ENCODE results near the gene PPIG.
"Not testable (repeated sequence)": the region's sequence is repeated elsewhere in the genome, so short reads cannot be mapped to it uniquely, and the experiment has no call there.

Gene PPIG

DNA sequence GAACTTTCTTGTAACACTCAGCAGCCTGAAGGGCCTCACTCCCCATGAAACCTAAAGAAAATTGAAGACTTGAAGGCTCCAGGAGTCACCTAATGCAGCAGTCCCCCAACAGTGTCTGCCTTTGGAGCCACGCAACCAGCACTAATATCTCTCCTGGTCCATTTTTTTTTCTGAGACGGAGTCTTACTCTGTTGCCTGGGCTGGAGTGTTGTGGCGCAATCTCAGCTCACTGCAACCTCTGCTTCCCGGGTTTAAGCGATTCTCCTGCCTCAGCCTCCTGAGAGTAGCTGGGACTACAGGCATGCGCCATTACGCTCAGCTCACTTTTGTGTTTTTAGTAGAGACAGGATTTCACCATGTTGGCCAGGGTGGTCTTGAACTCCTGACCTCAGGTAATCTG is 12.4 kb downstream of the PPIG start:
- not testable (repeated sequence) for DNase-seq (ENCODE audit: low read depth)

GRCh38 chr2:169598982-169599381 is 14.8 kb downstream of the PPIG start:
- no peak for DNase-seq (ENCODE audit: low read depth)

DNA sequence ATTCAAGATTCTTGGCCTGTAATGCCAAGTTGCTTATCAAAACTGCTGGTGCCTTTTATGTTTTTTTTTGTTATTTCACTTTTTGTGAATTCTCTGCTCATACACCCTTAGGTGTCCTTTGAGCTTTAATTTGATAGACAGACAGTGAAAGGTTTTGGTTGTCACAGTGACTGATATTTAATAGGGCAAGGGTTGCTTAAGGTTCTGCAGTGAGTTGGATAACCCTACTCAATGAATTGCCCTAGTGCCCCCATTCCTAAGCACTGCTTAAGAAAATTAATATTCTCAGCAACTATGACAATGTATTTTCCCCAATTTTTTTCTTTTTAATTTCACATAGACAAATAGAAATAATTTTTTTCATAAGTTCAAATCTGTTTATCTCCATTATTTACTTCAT is 15.4 kb downstream of the PPIG start:
- no peak for DNase-seq (ENCODE audit: low read depth)

DNA sequence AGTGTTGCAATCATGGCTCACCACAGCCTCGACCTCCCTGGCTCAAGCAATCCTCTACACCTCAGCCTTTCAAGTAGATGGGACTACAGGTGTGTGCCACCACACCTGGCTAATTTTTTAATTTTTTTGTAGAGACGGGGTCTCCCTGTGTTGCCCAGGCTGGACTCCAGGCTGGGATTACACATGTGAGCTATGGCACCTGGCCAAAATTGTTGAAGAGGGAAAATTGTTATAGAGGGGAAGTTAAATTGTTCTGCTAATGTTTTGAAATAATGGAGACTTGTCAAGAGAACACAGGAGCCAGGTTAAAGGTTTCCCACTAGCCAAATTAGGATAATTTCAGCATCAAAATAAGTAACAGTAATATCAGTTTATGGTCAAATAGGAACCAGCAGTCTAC is 25.1 kb downstream of the PPIG start:
- DNase-seq (ENCODE audit: low read depth), result no peak

GRCh38 chr2:169613876-169614275 is 29.7 kb downstream of the PPIG start:
- DNase-seq (ENCODE audit: low read depth), result no peak

DNA sequence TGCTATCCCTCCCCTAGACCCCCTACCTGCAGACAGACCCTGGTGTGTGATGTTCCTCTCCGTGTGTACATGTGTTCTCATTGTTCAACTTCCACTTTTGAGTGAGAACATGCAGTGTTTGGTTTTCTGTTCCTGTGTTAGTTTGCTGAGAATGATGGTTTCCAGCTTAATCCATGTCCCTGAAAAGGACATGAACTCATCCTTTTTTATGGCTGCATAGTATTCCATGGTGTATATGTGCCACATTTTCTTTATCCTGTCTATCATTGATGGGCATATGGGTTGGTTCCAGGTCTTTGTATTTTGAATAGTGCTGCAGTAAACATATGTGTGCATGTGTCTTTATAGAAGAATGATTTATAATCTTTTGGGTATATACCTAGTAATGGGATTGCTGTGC is 31.8 kb downstream of the PPIG start:
- DNase-seq (ENCODE audit: low read depth), result not testable (repeated sequence)

- DNase-seq (ENCODE audit: low read depth), result no peak
Observed at GRCh38 chr2:169619946-169620345, 35.8 kb downstream of the PPIG start.

GRCh38 chr2:169620509-169620908 is 36.4 kb downstream of the PPIG start:
- no peak for DNase-seq (ENCODE audit: low read depth)

- no peak for DNase-seq (ENCODE audit: low read depth)
Observed at GRCh38 chr2:169623235-169623634, 39.1 kb downstream of the PPIG start.

GRCh38 chr2:169625781-169626180 is 41.6 kb downstream of the PPIG start:
- DNase-seq (ENCODE audit: low read depth), result no peak

- DNase-seq (ENCODE audit: low read depth), result no peak
Observed at GRCh38 chr2:169636440-169637097, 52.4 kb downstream of the PPIG start.

- peak; percentile 65 for DNase-seq (ENCODE audit: low read depth)
Observed at GRCh38 chr2:169637620-169638019, 53.5 kb downstream of the PPIG start.

- no peak for DNase-seq (ENCODE audit: low read depth)
Observed at GRCh38 chr2:169640104-169640503, 56.0 kb downstream of the PPIG start.

DNA sequence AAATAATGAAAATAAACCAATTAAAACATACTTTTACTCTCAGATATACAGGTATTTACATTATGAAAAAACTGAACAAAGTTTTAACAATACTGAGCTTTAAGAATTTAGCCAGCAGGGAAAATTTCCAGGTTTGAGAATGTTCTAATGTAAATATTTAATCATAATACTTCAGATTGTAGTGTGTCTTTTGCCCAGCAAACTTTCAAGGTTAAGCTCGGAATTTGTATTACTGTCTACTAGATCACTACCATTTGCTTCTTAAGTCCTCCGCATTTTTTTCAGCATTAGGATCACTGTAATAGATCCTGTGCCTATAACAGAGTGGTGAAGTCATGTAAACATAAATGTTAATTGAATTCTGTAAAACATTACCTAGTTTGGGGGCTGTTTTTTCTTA is 57.3 kb downstream of the PPIG start:
- DNase-seq (ENCODE audit: low read depth), result no peak

GRCh38 chr2:169644173-169644572 is 60.0 kb downstream of the PPIG start:
- no peak for DNase-seq (ENCODE audit: low read depth)

DNA sequence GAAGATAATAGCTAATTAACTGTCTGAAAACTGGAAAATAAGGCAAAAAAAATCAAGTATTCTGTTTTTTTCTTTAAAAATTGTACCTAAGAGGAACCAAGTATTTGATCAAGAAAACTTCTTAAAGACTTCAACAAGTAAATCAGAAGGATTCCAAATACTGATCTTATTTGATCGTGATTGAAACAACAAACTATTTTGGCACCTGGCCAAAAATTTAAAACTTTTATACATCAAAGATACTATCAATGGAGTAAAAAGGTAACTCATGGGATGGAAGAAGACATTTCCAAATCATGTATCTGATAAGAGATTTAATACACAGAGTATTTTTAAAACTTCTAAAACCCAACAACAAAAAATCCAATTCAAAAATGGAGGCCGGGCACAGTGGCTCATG is 63.3 kb downstream of the PPIG start:
- DNase-seq (ENCODE audit: low read depth), result no peak

DNA sequence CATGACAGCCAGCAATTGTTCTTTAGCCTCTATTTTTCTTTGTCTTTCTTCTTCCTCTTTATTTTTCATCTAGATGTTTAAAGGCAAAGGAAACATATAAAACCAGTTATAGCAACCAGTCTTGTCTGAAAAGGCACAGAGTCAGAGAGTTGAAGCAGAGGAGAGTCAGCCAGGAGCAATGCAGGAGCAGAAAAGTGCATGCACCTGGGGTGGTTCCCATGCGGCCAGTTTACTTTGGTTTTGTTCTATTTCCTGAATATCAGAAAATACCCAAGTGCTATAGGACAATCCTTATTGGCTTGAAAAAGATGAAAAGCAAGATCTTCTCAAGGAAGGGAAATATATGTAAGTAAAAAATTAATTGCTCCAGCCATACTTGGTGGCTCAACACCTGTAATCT is 65.1 kb downstream of the PPIG start:
- no peak for DNase-seq (ENCODE audit: low read depth)

DNA sequence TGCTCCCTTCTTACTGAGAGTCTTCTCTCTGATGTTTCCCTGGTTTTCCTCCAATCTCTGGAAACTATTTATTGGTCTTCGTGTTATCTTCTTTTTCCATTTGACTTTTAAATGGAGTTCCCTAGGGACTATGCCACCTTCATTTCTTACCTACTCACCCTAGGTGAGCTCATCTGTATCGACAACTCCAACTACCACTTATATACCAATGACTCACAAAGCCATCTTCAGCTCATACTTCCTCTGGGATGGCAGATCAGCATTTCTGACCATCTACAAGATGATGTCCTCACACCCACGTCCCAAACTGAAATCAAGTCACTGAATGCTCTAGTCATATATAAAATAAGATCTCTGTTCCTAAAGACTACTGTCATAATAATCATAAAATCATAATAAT is 69.5 kb downstream of the PPIG start:
- DNase-seq (ENCODE audit: low read depth), result no peak

DNA sequence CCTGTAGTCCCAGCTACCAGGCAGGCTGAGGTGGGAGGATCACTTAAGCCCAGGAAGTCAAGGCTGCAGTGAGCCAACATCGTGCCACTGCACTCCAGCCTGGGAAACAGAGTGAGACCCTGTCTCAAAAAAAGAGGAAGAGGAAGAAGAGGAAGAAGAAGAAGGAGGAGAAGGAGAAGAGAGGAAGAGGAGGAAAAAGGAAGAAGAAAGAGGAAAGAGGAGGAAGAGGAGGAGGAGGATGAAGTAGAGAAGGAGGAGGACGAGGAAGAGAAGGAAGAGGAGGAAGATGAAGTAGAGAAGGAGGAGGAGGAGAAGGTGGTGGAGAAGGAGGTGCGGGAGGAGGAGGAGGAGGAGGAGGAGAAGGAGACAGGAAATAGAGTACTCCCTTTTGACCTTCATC is 72.0 kb downstream of the PPIG start:
- no peak for DNase-seq (ENCODE audit: low read depth)

DNA sequence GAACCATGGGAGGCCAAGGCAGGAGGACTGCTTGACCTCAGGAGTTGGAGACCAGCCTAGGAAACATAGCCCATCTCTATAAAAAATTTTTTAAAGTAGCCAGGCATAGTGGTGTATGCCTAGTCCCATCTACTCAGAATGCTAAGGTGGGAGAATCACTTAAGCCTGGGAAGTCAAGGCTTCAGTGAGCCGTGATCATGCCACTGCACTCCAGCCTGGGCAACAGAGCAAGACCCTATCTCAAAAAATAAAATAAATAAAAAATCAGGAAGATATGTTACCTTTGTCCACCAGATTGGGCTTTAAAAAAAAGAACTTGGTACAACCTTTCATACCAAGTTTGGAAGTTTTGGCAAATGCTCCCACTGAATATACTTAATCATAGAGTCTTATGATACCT is 74.7 kb downstream of the PPIG start:
- DNase-seq (ENCODE audit: low read depth), result no peak

DNA sequence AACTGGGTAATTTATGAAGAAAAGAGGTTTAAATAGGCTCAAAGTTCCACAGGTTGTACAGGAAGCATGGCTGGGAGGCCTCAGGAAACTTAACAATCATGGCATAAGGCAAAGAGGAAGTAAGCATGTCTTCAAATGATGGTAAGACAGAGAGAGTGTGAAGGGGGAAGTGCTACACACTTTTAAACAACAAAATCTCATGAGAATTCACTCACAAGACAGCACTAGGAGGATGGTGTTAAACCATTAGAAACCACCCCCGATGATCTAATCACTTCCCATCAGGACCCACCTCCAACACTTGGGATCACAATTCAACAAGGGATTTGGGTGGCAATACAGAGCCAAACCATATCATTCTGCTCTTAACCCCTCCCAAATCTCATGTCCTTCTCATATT is 75.2 kb downstream of the PPIG start:
- DNase-seq (ENCODE audit: low read depth), result no peak

DNA sequence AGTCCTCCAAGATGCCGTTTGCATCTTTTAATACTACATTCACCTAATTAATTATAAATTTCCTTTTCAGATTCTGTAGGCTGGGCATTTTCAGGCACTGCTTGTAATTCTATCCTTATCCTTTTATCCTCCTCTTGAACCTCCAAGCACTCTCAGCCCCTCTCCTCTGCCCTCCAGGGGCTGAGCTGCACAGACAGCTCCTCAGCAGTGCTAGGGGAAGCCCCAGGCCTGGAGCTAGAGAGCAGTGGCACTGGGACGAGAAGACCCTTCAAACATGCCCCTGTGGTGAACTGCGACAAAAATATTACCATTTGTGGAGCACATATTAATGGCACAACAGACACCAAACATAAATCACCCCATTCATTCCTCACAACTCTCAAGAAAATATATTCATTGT is 77.1 kb downstream of the PPIG start:
- no peak for DNase-seq (ENCODE audit: low read depth)

GRCh38 chr2:169662744-169663143 is 78.6 kb downstream of the PPIG start:
- no peak for DNase-seq (ENCODE audit: low read depth)

DNA sequence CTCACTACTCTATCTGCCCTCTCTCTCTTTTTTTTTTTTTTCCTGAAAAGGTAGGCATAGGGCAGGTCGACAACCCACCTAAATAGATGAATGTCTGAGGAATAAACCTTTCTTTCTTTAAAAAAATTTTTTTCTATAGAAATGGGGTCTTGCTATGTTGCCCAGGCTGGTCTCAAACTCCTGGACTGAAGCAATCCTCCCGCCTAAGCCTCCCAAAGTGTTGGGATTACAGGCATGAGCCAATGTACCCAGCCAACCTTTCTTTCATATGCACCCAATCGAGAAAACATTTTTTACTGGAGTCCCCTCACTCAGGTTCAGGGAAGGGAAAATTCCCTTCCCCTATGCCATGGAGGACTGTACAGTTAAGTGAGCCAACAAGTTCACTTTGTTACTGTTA is 79.1 kb downstream of the PPIG start:
- no peak for DNase-seq (ENCODE audit: low read depth)

DNA sequence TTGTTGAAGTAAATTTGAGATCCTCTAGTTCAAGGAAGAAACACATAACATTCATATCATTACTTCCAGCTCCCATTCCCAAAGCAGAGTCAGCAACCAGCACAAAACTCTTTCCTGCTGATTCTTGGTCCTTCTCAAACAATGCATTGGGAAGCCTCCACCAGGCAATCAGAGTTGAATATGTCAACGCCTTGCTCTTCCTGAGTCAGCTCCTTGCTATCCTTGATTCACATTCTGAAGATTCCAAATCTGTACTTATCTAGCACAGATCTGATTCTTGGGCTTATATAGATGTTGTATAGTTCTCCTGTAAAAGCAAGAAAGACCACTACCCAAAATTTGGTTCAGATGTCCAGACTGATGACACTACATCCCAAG is 80.4 kb downstream of the PPIG start:
- DNase-seq (ENCODE audit: low read depth), result no peak

Measured in fibroblast of the conjunctiva (primary cell).